Kidney (tissue), 14 donors: ENCODE measurements around the gene SLC35D3. TPM values are rescaled to one million over a fixed set of nuclear protein-coding genes. Genes with fewer than 3 reads are reported as not detected.

ENCODE experiments used
- DNase-seq, 5 donors: peaks; one replicate each; pipeline ENCODE4 v3.0.0-alpha.2; 2013 to 2020
- FAIRE-seq: peaks from 2 replicates; lab custom pipeline; 2012; peaks lifted over from hg19 to GRCh38; lab: Jason Lieb, UNC
- H3K27ac ChIP-seq, 2 donors: one replicate each; pipeline ENCODE4 v1.7.0; 2013; ENCODE audit warnings: low read depth in 2 of 2, low read length in 2 of 2, inconsistent platforms in 1 of 2
- H3K27me3 ChIP-seq: one replicate; pipeline ENCODE4 v1.7.1; 2013; ENCODE audit warnings: low read length, inconsistent platforms; ENCODE audit not compliant: control insufficient read depth, insufficient read depth
- H3K36me3 ChIP-seq, 3 donors: one replicate each; pipeline versions ENCODE4 v1.7.0 to v1.7.1; 2013; ENCODE audit warnings: low read length in 3 of 3, control low read depth in 1 of 3, inconsistent platforms in 1 of 3; ENCODE audit not compliant: insufficient read depth in 3 of 3, control insufficient read depth in 2 of 3
- H3K4me1 ChIP-seq, 3 donors: one replicate each; pipeline versions ENCODE4 v1.7.0 to v1.7.1; 2013; ENCODE audit warnings: low read length in 3 of 3, inconsistent platforms in 1 of 3, low read depth in 1 of 3; ENCODE audit not compliant: control insufficient read depth in 2 of 3, insufficient read depth in 2 of 3
- H3K4me3 ChIP-seq, 3 donors: one replicate each; pipeline versions ENCODE4 v1.7.0 to v1.8.1; 2013; ENCODE audit warnings: low read length in 3 of 3, control low read depth in 1 of 3, inconsistent platforms in 1 of 3
- H3K9ac ChIP-seq, 3 donors: one replicate each; pipeline versions ENCODE4 v1.7.0 to v1.7.1; 2013; ENCODE audit warnings: low read length in 3 of 3, control low read depth in 1 of 3, inconsistent platforms in 1 of 3
- H3K9me3 ChIP-seq, 3 donors: one replicate each; pipeline versions ENCODE4 v1.7.0 to v1.7.1; 2013; ENCODE audit warnings: low read length in 3 of 3, control low read depth in 1 of 3, inconsistent platforms in 1 of 3; ENCODE audit not compliant: control insufficient read depth in 2 of 3, insufficient read depth in 1 of 3
- intact Hi-C: fragments of 100-400 bp; cut with DNase I; formaldehyde crosslinking; loops from one replicate; pipeline ENCODE4 v1.11.1; 2022
- polyA plus RNA-seq: library from polyadenylated mRNA; stranded (reverse); fragments of 350-450 nt; fragmentation: Illumina TruSeq; extraction: RNeasy Lipid Tissue Mini Kit (QIAGEN cat#74804); gene quantifications from one replicate; pipeline ENCODE4 v1.2.3, GENCODE V29; 2014; ENCODE audit warnings: low read depth, low replicate concordance; ENCODE audit not compliant: insufficient read depth
- total RNA-seq: library from RNA; stranded (reverse); fragmentation: NEBNext Ultra II Directional; extraction: Animal tissue kit (Norgen Biotek cat#: 25700); gene quantifications from one replicate; pipeline ENCODE4 v1.2.1, GENCODE V29; 2021
- TF ChIP-seq, protein P1 (sequence below): IDR thresholded peaks from 3 replicates; pipeline ENCODE4 v1.5.1; 2012; ENCODE audit warnings: mild to moderate bottlenecking, moderate library complexity, borderline replicate concordance; ENCODE audit not compliant: insufficient read depth; ENCODE audit errors: extremely low read depth
- donor health status: control.
- donor health status: control.
- donor health status: control.
- donor health status: control.
- donor health status: control.
- donor health status: DM: yes; HTN: yes; CAD: no.
- donor health status: Normal renal cell carcinoma (clear cell type).

SLC35D3 gene
- total and polyA plus RNA-seq, 2 donors from 2014 or later: not detected

DNA sequence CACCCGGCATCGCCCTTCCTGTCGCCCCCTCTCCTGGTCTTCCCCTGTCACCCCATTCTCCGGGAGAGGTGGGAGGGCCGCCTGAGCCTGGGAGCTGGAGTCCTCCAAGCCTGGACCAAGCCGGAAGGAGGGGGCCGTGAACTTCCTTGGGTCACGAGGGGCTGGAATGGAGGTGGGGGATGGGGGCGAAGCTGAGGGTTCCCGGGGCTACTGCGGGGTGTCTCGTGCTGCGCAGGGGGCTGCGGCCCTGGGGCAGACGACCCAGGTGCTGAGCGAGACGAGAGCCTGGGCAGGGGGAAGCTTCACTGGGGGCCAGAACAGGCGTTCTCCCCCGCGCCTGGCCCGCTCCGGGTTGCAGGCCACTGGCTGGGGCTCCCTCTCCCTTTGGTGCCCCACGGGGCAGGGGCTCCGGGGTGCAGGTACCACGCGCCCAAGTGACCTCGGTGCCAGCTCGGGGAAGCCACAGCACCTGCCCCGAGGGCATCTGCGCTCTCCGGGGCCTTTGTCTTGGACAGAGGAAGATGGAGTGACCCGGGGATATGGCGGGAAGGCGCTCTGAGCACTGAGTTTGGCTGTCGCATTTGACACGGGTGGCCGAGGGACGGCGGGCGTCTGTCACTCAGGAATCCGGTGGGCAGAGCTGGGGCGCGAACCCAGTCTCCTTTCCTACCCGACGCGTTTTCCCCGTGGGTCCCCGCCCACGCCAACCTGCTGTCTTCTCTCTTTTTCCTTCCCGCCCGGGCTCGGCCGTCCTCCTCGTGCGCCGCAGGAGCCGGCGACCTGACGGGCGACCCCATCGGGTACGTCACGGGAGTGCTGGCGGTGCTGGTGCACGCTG is 1.2 kb downstream of the SLC35D3 start:
- DNase-seq (peak; percentile 17 to 70 (median 45)), FAIRE-seq (no peak)
- H3K4me1 ChIP-seq: peaks cover 3 to 16% (median 10%) of the 10 kb centered on the region in 3 donors
- no peak overlapping the region for H3K27ac ChIP-seq
- H3K27me3 ChIP-seq: peaks cover 21% of the 10 kb centered on the region
- H3K4me3 ChIP-seq: no peak overlapping the region
- no peaks in the 10 kb centered on the region for H3K36me3 ChIP-seq
- TF ChIP-seq, protein P1, sequence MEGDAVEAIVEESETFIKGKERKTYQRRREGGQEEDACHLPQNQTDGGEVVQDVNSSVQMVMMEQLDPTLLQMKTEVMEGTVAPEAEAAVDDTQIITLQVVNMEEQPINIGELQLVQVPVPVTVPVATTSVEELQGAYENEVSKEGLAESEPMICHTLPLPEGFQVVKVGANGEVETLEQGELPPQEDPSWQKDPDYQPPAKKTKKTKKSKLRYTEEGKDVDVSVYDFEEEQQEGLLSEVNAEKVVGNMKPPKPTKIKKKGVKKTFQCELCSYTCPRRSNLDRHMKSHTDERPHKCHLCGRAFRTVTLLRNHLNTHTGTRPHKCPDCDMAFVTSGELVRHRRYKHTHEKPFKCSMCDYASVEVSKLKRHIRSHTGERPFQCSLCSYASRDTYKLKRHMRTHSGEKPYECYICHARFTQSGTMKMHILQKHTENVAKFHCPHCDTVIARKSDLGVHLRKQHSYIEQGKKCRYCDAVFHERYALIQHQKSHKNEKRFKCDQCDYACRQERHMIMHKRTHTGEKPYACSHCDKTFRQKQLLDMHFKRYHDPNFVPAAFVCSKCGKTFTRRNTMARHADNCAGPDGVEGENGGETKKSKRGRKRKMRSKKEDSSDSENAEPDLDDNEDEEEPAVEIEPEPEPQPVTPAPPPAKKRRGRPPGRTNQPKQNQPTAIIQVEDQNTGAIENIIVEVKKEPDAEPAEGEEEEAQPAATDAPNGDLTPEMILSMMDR: no peak
- H3K9ac ChIP-seq: no peak overlapping the region
- intact Hi-C loops: no loop called here
- no peaks in the 10 kb centered on the region for H3K9me3 ChIP-seq

DNA sequence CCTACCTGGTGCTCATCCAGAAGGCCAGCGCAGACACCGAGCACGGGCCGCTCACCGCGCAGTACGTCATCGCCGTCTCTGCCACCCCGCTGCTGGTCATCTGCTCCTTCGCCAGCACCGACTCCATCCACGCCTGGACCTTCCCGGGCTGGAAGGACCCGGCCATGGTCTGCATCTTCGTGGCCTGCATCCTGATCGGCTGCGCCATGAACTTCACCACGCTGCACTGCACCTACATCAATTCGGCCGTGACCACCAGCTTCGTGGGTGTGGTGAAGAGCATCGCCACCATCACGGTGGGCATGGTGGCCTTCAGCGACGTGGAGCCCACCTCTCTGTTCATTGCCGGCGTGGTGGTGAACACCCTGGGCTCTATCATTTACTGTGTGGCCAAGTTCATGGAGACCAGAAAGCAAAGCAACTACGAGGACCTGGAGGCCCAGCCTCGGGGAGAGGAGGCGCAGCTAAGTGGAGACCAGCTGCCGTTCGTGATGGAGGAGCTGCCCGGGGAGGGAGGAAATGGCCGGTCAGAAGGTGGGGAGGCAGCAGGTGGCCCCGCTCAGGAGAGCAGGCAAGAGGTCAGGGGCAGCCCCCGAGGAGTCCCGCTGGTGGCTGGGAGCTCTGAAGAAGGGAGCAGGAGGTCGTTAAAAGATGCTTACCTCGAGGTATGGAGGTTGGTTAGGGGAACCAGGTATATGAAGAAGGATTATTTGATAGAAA is 2.0 kb downstream of the SLC35D3 start:
- TF ChIP-seq, protein P1: no peak
- Histone ChIP-seq H3K27ac (no peak overlapping the region), H3K36me3 (no peaks in the 10 kb centered on the region), H3K4me3 (no peak overlapping the region), H3K4me1 (peaks cover 3 to 16% (median 10%) of the 10 kb centered on the region in 3 donors), H3K27me3 (peaks cover 18% of the 10 kb centered on the region), H3K9ac (no peak overlapping the region), H3K9me3 (no peaks in the 10 kb centered on the region)
- intact Hi-C loops: no loop called here
- DNase-seq (peak in 2 of 5 donors; percentile 4 to 54), FAIRE-seq (no peak)

- peaks cover 0 to 10% (median 0%) of the 10 kb centered on the region in 3 donors for H3K4me1 ChIP-seq
- no peak overlapping the region for H3K27ac ChIP-seq
- DNase-seq (no peak), FAIRE-seq (no peak)
- intact Hi-C loops: no loop called here
- TF ChIP-seq, protein P1: no peak
- H3K36me3 ChIP-seq: no peaks in the 10 kb centered on the region
- H3K9me3 ChIP-seq: no peaks in the 10 kb centered on the region
- H3K9ac ChIP-seq: no peak overlapping the region
- no peak overlapping the region for H3K4me3 ChIP-seq
- no peaks in the 10 kb centered on the region for H3K27me3 ChIP-seq
Measured at GRCh38 chr6:136926383-136926782, 4.3 kb downstream of the SLC35D3 start.
